HCT116 (cell line): ENCODE results near the gene SLC38A3. TPM values are rescaled to one million over a fixed set of nuclear protein-coding genes. Genes with fewer than 3 reads are reported as not detected.

Source experiments
- ATAC-seq: fragments of 200-7000 bp; cut with Tn5 transposase; 2 replicates; pipeline ENCODE4 v1.9.1; 2020; ENCODE audit warnings: mild to moderate bottlenecking, moderate library complexity
- BruUV-seq: library from RNA; stranded (reverse); fragments of 400-500 nt; replicated peaks from 2 replicates; lab custom pipeline; 2021; lab: Mats Ljungman, UMichigan
- CTCF ChIA-PET: fragments of 300-600 bp; sonication (Branson Sonifier 250); formaldehyde crosslinking; loops from one replicate; lab custom pipeline; 2021; ENCODE audit warnings: antibody characterized with exemption; lab: Charles Lee
- POLR2A ChIA-PET: fragments of 300-600, 350-600 bp; sonication (Branson Sonifier 250); formaldehyde crosslinking; loops from one replicate; lab custom pipeline; 2021; ENCODE audit warnings: antibody characterized with exemption; lab: Charles Lee
- RAD21 ChIA-PET, 2 experiments: fragments of 300-600 bp; sonication (Branson Sonifier 250); formaldehyde crosslinking; loops; one replicate each; lab custom pipeline; 2023; ENCODE audit warnings: low total read pairs in 2 of 2; ENCODE audit not compliant: uncharacterized antibody in 2 of 2, unreplicated experiment in 2 of 2, low non-redundant PET in 1 of 2; lab: Charles Lee
- DNase-seq: peaks from one replicate; pipeline ENCODE4 v3.0.0-alpha.2; 2010; ENCODE audit warnings: low read depth, low spot score
- H2AFZ ChIP-seq: fragments of 200-600 bp; shearing (Covaris generic), sonication (generic); 2 replicates; pipeline ENCODE4 v1.6.1; 2017; ENCODE audit warnings: low read depth, mixed run types, mixed read lengths, antibody characterized with exemption, low read length; ENCODE audit not compliant: poor library complexity, severe bottlenecking
- H3K27ac ChIP-seq: 2 replicates; pipeline ENCODE4 v1.5.1; 2012; ENCODE audit warnings: low read depth, low read length
- H3K27me3 ChIP-seq: fragments of 200-600 bp; sonication (generic); 2 replicates; pipeline ENCODE4 v1.6.1; 2016; ENCODE audit warnings: mixed run types, low read length, mixed read lengths; ENCODE audit not compliant: insufficient read depth
- H3K36me3 ChIP-seq, 2 experiments: fragments of 200-500 bp in 1 of 2; fragments of 200-600 bp in 1 of 2; sonication (Bioruptor generic) in 1 of 2; sonication (generic) in 1 of 2; 2 replicates each; pipeline versions ENCODE4 v1.5.1 to v1.6.1; 2014 to 2016; ENCODE audit warnings: low read length in 2 of 2, inconsistent platforms in 1 of 2, mixed read lengths in 1 of 2, mixed run types in 1 of 2; ENCODE audit not compliant: insufficient read depth in 2 of 2, control insufficient read depth in 1 of 2
- H3K4me1 ChIP-seq, 2 experiments: fragments of 200-600 bp in 1 of 2; sonication (generic) in 1 of 2; 2 replicates each; pipeline versions ENCODE4 v1.5.1 to v1.6.1; 2012 to 2017; ENCODE audit warnings: low read length in 2 of 2, inconsistent platforms in 1 of 2, mild to moderate bottlenecking in 1 of 2, mixed read lengths in 1 of 2, mixed run types in 1 of 2, moderate library complexity in 1 of 2; ENCODE audit not compliant: insufficient read depth in 2 of 2, control insufficient read depth in 1 of 2
- H3K4me2 ChIP-seq: fragments of 200-600 bp; sonication (generic); 2 replicates; pipeline ENCODE4 v1.6.1; 2017; ENCODE audit warnings: mixed run types, low read length, mixed read lengths
- H3K4me3 ChIP-seq, 2 experiments: fragments of 200-600 bp in 1 of 2; sonication (generic) in 1 of 2; replicated peaks in 1 of 2; 2 replicates each; pipeline ENCODE4 v1.5.1; 2011 to 2016; ENCODE audit warnings: low read length in 2 of 2, control low read depth in 1 of 2, low read depth in 1 of 2, mild to moderate bottlenecking in 1 of 2, mixed read lengths in 1 of 2, mixed run types in 1 of 2
- H3K79me2 ChIP-seq: fragments of 200-600 bp; sonication (generic); 2 replicates; pipeline ENCODE4 v1.6.1; 2017; ENCODE audit warnings: mild to moderate bottlenecking, mixed run types, low read length, moderate library complexity, mixed read lengths; ENCODE audit not compliant: insufficient read depth
- H3K9ac ChIP-seq: fragments of 200-600 bp; sonication (generic); 2 replicates; pipeline ENCODE4 v1.6.1; 2016; ENCODE audit warnings: low read length, mixed read lengths
- H3K9me2 ChIP-seq: fragments of 200-600 bp; sonication (generic), shearing (Covaris generic); 2 replicates; pipeline ENCODE4 v1.6.1; 2017; ENCODE audit warnings: mixed run types, mild to moderate bottlenecking, moderate library complexity; ENCODE audit not compliant: insufficient read depth
- H3K9me3 ChIP-seq, 2 experiments: fragments of 200-500 bp in 1 of 2; fragments of 200-600 bp in 1 of 2; sonication (Bioruptor generic) in 1 of 2; sonication (generic) in 1 of 2; 2 replicates each; pipeline ENCODE4 v1.6.1; 2014 to 2017; ENCODE audit warnings: low read length in 2 of 2, mixed read lengths in 2 of 2, inconsistent platforms in 1 of 2, low read depth in 1 of 2, mild to moderate bottlenecking in 1 of 2, mixed run types in 1 of 2, moderate library complexity in 1 of 2; ENCODE audit not compliant: control insufficient read depth in 1 of 2, insufficient read depth in 1 of 2
- H4K20me1 ChIP-seq: fragments of 200-600 bp; sonication (generic), shearing (Covaris generic); 2 replicates; pipeline ENCODE4 v1.6.1; 2017; ENCODE audit warnings: mixed run types, mild to moderate bottlenecking, moderate library complexity; ENCODE audit not compliant: insufficient read depth
- CBX3 ChIP-seq: IDR thresholded peaks from 2 replicates; pipeline ENCODE4 v1.6.1; 2012; ENCODE audit warnings: low read depth
- EGR1 ChIP-seq: IDR thresholded peaks from 2 replicates; pipeline ENCODE4 v1.6.1; 2012; ENCODE audit warnings: low read depth
- ELF1 ChIP-seq: IDR thresholded peaks from 2 replicates; pipeline ENCODE4 v1.6.1; 2012; ENCODE audit warnings: low read depth, borderline replicate concordance
- EZH2phosphoT487 ChIP-seq: fragments of 200-600 bp; IDR thresholded peaks from 2 replicates; pipeline ENCODE4 v1.6.1; 2018; ENCODE audit warnings: antibody characterized with exemption, borderline replicate concordance
- FOSL1 ChIP-seq: IDR thresholded peaks from 2 replicates; pipeline ENCODE4 v1.6.1; 2012; ENCODE audit warnings: low read depth
- MAX ChIP-seq: IDR thresholded peaks from 2 replicates; pipeline ENCODE4 v1.6.1; 2012
- POLR2A ChIP-seq: IDR thresholded peaks from 2 replicates; pipeline ENCODE4 v1.7.0; 2011; ENCODE audit warnings: borderline replicate concordance; ENCODE audit not compliant: insufficient read depth, insufficient read length; ENCODE audit errors: extremely low read depth
- POLR2AphosphoS5 ChIP-seq: IDR thresholded peaks from 2 replicates; pipeline ENCODE4 v1.6.1; 2011; ENCODE audit warnings: mild to moderate bottlenecking, low read depth, low read length, moderate library complexity
- RAD21 ChIP-seq: IDR thresholded peaks from 2 replicates; pipeline ENCODE4 v1.6.1; 2012; ENCODE audit warnings: low read depth, mild to moderate bottlenecking
- SP1 ChIP-seq: IDR thresholded peaks from 2 replicates; pipeline ENCODE4 v1.6.1; 2012; ENCODE audit warnings: low read depth
- SRF ChIP-seq: IDR thresholded peaks from 2 replicates; pipeline ENCODE4 v1.6.1; 2012; ENCODE audit warnings: low read depth
- TCF7L2 ChIP-seq: IDR thresholded peaks from 2 replicates; pipeline ENCODE4 v1.7.0; 2011; ENCODE audit warnings: borderline replicate concordance, inconsistent platforms; ENCODE audit not compliant: insufficient read depth, insufficient read length; ENCODE audit errors: extremely low read depth
- YY1 ChIP-seq: IDR thresholded peaks from 2 replicates; pipeline ENCODE4 v1.6.1; 2011; ENCODE audit warnings: low read length, low read depth, moderate library complexity, mild to moderate bottlenecking; ENCODE audit not compliant: insufficient replicate concordance; ENCODE audit errors: extremely low read depth
- ZBTB33 ChIP-seq: IDR thresholded peaks from 2 replicates; pipeline ENCODE4 v1.6.1; 2011; ENCODE audit warnings: mild to moderate bottlenecking, low read length, moderate library complexity; ENCODE audit not compliant: insufficient replicate concordance; ENCODE audit errors: extremely low read depth
- ZNF274 ChIP-seq: fragments of 200-500 bp; sonication (Bioruptor generic); IDR thresholded peaks from 2 replicates; pipeline ENCODE4 v1.6.1; 2014; ENCODE audit warnings: mild to moderate bottlenecking, low read depth, low read length, inconsistent platforms
- intact Hi-C: fragments of 100-400 bp; cut with micrococcal nuclease; formaldehyde crosslinking; loops from 2 replicates; pipeline ENCODE4 v1.10.0; 2022
- total RNA-seq: library from RNA; stranded (reverse); gene quantifications from one replicate; pipeline ENCODE4 v1.2.1, GENCODE V29; 2021; ENCODE audit not compliant: unreplicated experiment
- TF ChIP-seq, protein P1 (sequence below), 3 experiments: fragments of 200-600 bp in 1 of 3; sonication (generic) in 1 of 3; IDR thresholded peaks in 2 of 3; conservative IDR thresholded peaks in 1 of 3; 2 replicates each; pipeline ENCODE4 v1.5.1; 2012 to 2017; ENCODE audit warnings: low read depth in 2 of 3, low read length in 2 of 3, antibody characterized with exemption in 1 of 3, borderline replicate concordance in 1 of 3, control low read depth in 1 of 3, mild to moderate bottlenecking in 1 of 3, mixed read lengths in 1 of 3, mixed run types in 1 of 3, moderate library complexity in 1 of 3; ENCODE audit not compliant: insufficient read depth in 1 of 3
- TF ChIP-seq, protein P2 (sequence below): IDR thresholded peaks from 2 replicates; pipeline ENCODE4 v1.6.1; 2012

SLC38A3 gene
- total RNA-seq, 1 experiment from 2014 or later = 3.1 TPM

GRCh38 chr3:50236484-50237132, 31.5 kb downstream of the SLC38A3 start:
- ATAC-seq = no peak
- peaks cover 43 to 55% of the 10 kb centered on the region in 2 experiments for H3K4me1 ChIP-seq

More at GRCh38 chr3:50236484-50237132, 31.5 kb downstream of the SLC38A3 start:
- BruUV-seq = no TSS peak
- intact Hi-C loops = loop anchor here (1.0 kb wide), 1 partner anchor 15 kb away; no protein-coding TSS in a partner anchor
- Histone ChIP-seq H3K27ac (peak overlapping the region; percentile 81), H3K4me2 (peak overlapping the region; percentile 86), H3K9me3 (no peaks in the 10 kb centered on the region), H3K27me3 (no peaks in the 10 kb centered on the region), H3K9ac (peak overlapping the region; percentile 79), H3K79me2 (peaks cover 53% of the 10 kb centered on the region), H3K9me2 (no peaks in the 10 kb centered on the region), H4K20me1 (0 out of 2 replicates have a peak, but pooled peaks cover 4% of the 10 kb centered on the region), H3K36me3 (peaks cover 0 to 5% of the 10 kb centered on the region in 2 experiments; a peak in 1 of 4 replicates), H2AFZ (no peak overlapping the region), H3K4me3 (peak overlapping the region; percentile 80 to 89)
- RAD21 ChIA-PET = no interaction called here
- no peak for TF ChIP-seq POLR2A
- no peak for TF ChIP-seq POLR2AphosphoS5
- no peak for TF ChIP-seq SP1
- TF ChIP-seq RAD21 = no peak
- no peak for TF ChIP-seq CBX3
- no peak for TF ChIP-seq ELF1
- no peak for TF ChIP-seq MAX
- no peak for TF ChIP-seq EGR1
- TF ChIP-seq FOSL1 = no peak
- TF ChIP-seq, protein P1, sequence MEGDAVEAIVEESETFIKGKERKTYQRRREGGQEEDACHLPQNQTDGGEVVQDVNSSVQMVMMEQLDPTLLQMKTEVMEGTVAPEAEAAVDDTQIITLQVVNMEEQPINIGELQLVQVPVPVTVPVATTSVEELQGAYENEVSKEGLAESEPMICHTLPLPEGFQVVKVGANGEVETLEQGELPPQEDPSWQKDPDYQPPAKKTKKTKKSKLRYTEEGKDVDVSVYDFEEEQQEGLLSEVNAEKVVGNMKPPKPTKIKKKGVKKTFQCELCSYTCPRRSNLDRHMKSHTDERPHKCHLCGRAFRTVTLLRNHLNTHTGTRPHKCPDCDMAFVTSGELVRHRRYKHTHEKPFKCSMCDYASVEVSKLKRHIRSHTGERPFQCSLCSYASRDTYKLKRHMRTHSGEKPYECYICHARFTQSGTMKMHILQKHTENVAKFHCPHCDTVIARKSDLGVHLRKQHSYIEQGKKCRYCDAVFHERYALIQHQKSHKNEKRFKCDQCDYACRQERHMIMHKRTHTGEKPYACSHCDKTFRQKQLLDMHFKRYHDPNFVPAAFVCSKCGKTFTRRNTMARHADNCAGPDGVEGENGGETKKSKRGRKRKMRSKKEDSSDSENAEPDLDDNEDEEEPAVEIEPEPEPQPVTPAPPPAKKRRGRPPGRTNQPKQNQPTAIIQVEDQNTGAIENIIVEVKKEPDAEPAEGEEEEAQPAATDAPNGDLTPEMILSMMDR (IDR thresholded peaks at IDR 0.05 in 2 of 3, conservative IDR thresholded peaks at IDR 0.05 in 1 of 3; ENCODE audit: borderline replicate concordance in 1 of 3, insufficient read depth in 1 of 3, low read depth in 2 of 3, low read length in 2 of 3) = no peak
- no peak for TF ChIP-seq SRF
- TF ChIP-seq YY1 = no peak
- TF ChIP-seq ZNF274 = no peak
- TF ChIP-seq, protein P2, sequence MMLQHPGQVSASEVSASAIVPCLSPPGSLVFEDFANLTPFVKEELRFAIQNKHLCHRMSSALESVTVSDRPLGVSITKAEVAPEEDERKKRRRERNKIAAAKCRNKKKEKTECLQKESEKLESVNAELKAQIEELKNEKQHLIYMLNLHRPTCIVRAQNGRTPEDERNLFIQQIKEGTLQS = no peak
- no peak for TF ChIP-seq ZBTB33
- no peak for TF ChIP-seq EZH2phosphoT487
- TF ChIP-seq TCF7L2 = no peak
- CTCF ChIA-PET = interaction anchor here (2.9 kb wide), 1 partner anchor 10 kb away, joined by 26 read pairs; no protein-coding TSS in a partner anchor
- no peak for DNase-seq
- POLR2A ChIA-PET = interaction anchor here (1.1 to 3.5 kb wide), 3 partner anchors 10 to 60 kb away, joined by 3 to 34 read pairs (median 3); no protein-coding TSS in a partner anchor
